SK-N-SH treated with all-trans-retinoic acid at 6 μM for 48 hours (cell line): ENCODE measurements around the gene SMYD2.

Source experiments
- GLIS3 ChIP-seq: fragments of 250-450 bp; sonication (Bioruptor Pico); IDR thresholded peaks from 2 replicates; pipeline ENCODE4 v1.5.0; 2020; ENCODE audit warnings: mild to moderate bottlenecking, moderate library complexity
- TCF4 ChIP-seq: fragments of 250-450 bp; sonication (Bioruptor Pico); IDR thresholded peaks from 2 replicates; pipeline ENCODE4 v1.8.0; 2021; ENCODE audit warnings: mild to moderate bottlenecking, moderate library complexity, borderline replicate concordance
- ZFP3 ChIP-seq: fragments of 250-450 bp; sonication (Bioruptor Pico); IDR thresholded peaks from 2 replicates; pipeline ENCODE4 v1.5.0; 2020; ENCODE audit warnings: mild to moderate bottlenecking, moderate library complexity
- ZNF565 ChIP-seq: fragments of 450-650 bp; formaldehyde crosslinking; conservative IDR thresholded peaks from 2 replicates; pipeline ENCODE4 v1.5.0; 2020; ENCODE audit warnings: low read depth, mild to moderate bottlenecking, moderate library complexity
- TF ChIP-seq, protein P1 (sequence below): fragments of 250-450 bp; sonication (Bioruptor Pico); IDR thresholded peaks from 2 replicates; pipeline ENCODE4 v1.8.0; 2021; ENCODE audit warnings: low read depth, mild to moderate bottlenecking, moderate library complexity, borderline replicate concordance

DNA sequence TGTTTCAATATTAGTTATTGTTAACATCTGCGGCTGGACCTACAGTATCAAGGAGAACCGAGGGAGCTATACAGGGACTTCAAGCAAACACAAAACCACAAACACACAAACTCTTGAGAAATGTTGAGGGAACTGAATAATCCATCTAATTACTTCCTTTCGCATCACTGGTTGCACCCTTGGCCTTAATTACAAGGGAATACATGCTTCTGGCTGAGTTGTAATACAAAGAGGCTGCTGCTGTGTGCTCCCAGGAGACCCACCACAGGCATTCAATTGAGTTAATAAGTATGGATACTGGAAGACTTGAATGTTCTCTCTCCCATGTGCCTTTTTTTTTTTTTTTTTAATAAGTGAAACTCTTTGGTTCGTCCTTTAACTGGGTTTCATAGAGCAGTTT lies 16.8 kb upstream of the SMYD2 start:
- no peak for TF ChIP-seq GLIS3
- no peak for TF ChIP-seq TCF4 (CRISPR knock-in tag)
- TF ChIP-seq, protein P1, sequence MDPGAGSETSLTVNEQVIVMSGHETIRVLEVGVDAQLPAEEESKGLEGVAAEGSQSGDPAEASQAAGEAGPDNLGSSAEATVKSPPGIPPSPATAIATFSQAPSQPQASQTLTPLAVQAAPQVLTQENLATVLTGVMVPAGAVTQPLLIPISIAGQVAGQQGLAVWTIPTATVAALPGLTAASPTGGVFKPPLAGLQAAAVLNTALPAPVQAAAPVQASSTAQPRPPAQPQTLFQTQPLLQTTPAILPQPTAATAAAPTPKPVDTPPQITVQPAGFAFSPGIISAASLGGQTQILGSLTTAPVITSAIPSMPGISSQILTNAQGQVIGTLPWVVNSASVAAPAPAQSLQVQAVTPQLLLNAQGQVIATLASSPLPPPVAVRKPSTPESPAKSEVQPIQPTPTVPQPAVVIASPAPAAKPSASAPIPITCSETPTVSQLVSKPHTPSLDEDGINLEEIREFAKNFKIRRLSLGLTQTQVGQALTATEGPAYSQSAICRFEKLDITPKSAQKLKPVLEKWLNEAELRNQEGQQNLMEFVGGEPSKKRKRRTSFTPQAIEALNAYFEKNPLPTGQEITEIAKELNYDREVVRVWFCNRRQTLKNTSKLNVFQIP (CRISPR knock-in tag), result no peak
- TF ChIP-seq ZNF565 (CRISPR knock-in tag), result no peak
- no peak for TF ChIP-seq ZFP3 (CRISPR knock-in tag)
